ENCODE data around the gene TNFAIP3. TPM values are rescaled to one million over a fixed set of nuclear protein-coding genes. Genes with fewer than 3 reads are reported as not detected.
A peak's percentile ranks its signal among the peaks of the same experiment; 100 is the strongest.

Gene TNFAIP3
- total RNA-seq, 1 donor from 2014 or later: 3.2 TPM

GRCh38 chr6:137901454-137901853 is 34.4 kb downstream of the TNFAIP3 start:
- DNase-seq (ENCODE audit: low read depth in 2 of 2): no peak

- DNase-seq (ENCODE audit: low read depth in 2 of 2): no peak
These were observed 35.6 kb downstream of the TNFAIP3 start for GRCh38 chr6:137902699-137903098.

GRCh38 chr6:137903274-137903932 is 36.3 kb downstream of the TNFAIP3 start:
- no peak for DNase-seq (ENCODE audit: low read depth in 2 of 2)

GRCh38 chr6:137903933-137904821 is 37.1 kb downstream of the TNFAIP3 start:
- DNase-seq (ENCODE audit: low read depth in 2 of 2): no peak

- DNase-seq (ENCODE audit: low read depth in 2 of 2): peak; percentile 43 to 51
These were observed 38.0 kb downstream of the TNFAIP3 start for GRCh38 chr6:137904822-137905617.

GRCh38 chr6:137906020-137906472 is 39.0 kb downstream of the TNFAIP3 start:
- no peak for DNase-seq (ENCODE audit: low read depth in 2 of 2)

GRCh38 chr6:137907170-137907569 is 40.1 kb downstream of the TNFAIP3 start:
- DNase-seq (ENCODE audit: low read depth in 2 of 2): no peak

- DNase-seq (ENCODE audit: low read depth in 2 of 2): no peak
These were observed 42.5 kb downstream of the TNFAIP3 start for GRCh38 chr6:137909533-137909932.

GRCh38 chr6:137910424-137910834 is 43.4 kb downstream of the TNFAIP3 start:
- no peak for DNase-seq (ENCODE audit: low read depth in 2 of 2)

- DNase-seq (ENCODE audit: low read depth in 2 of 2): no peak
These were observed 43.9 kb downstream of the TNFAIP3 start for GRCh38 chr6:137910843-137911456.

GRCh38 chr6:137911675-137912191 is 44.7 kb downstream of the TNFAIP3 start:
- peak in 1 of 2 donors; percentile 5 for DNase-seq (ENCODE audit: low read depth in 2 of 2)

GRCh38 chr6:137912813-137913212 is 45.8 kb downstream of the TNFAIP3 start:
- DNase-seq (ENCODE audit: low read depth in 2 of 2): no peak

GRCh38 chr6:137913434-137913833 is 46.4 kb downstream of the TNFAIP3 start:
- no peak for DNase-seq (ENCODE audit: low read depth in 2 of 2)

- DNase-seq (ENCODE audit: low read depth in 2 of 2): no peak
These were observed 47.0 kb downstream of the TNFAIP3 start for GRCh38 chr6:137913996-137914529.

GRCh38 chr6:137914530-137915193 is 47.6 kb downstream of the TNFAIP3 start:
- DNase-seq (ENCODE audit: low read depth in 2 of 2): no peak

- no peak for DNase-seq (ENCODE audit: low read depth in 2 of 2)
These were observed 48.7 kb downstream of the TNFAIP3 start for GRCh38 chr6:137915790-137916189.

- no peak for DNase-seq (ENCODE audit: low read depth in 2 of 2)
These were observed 50.7 kb downstream of the TNFAIP3 start for GRCh38 chr6:137917551-137918325.

GRCh38 chr6:137919502-137919823 is 52.4 kb downstream of the TNFAIP3 start:
- no peak for DNase-seq (ENCODE audit: low read depth in 2 of 2)

GRCh38 chr6:137919837-137920730 is 53.0 kb downstream of the TNFAIP3 start:
- DNase-seq (ENCODE audit: low read depth in 2 of 2): no peak

All from lung microvascular endothelial cell (primary cell).